HG02885 (cell line): ENCODE results near the gene LNX2.
A peak's percentile ranks its signal among the peaks of the same experiment; 100 is the strongest.

Source experiments
- ATAC-seq: cut with Tn5 transposase; IDR thresholded peaks from one replicate; pipeline ENCODE4 v1.9.1; 2021; ENCODE audit warnings: mild to moderate bottlenecking; ENCODE audit not compliant: unreplicated experiment, poor library complexity

Gene LNX2

DNA sequence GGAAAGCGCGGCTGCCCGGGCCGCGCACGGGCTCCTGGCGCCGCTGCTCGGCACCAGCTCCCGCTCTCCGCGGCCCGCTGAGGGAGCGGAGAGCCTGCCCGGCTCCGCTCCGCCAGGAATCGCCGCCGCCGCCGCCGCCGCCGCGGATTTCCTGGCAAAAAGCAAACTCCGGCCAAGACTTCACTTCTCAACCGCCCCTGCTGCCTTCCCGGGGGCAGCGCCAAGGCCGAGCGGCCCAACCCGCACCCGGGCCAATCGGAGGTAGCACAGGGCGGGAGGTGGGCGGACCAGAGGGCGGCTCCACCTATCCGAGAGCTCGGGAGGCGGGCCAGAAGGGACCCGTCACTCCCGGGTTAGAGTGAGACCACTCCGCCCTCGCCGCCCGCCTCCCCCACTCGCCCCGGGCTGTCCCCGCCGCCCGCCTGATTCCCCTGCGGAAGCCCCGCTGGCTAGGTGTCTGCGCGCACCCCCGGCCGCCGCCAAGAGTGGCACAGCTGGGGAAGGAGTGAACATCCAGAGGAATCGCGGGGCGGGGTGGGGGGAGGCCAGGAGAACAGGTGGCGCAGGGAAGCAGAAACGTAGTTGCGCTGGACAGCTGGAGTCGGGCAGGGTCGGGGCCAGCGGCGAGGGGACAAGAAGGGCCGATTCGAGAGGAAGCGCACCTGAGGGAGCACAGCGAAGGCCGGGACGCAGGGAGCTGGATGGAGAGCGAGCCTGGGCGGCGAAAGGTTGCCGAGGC is at the start of gene LNX2:
Gene LNX2 (minus strand): TSS at position 153 of the 739 bp plus-strand sequence. CDS start 38,826 bp downstream, outside the sequence.
- peak; percentile 87 for ATAC-seq

DNA sequence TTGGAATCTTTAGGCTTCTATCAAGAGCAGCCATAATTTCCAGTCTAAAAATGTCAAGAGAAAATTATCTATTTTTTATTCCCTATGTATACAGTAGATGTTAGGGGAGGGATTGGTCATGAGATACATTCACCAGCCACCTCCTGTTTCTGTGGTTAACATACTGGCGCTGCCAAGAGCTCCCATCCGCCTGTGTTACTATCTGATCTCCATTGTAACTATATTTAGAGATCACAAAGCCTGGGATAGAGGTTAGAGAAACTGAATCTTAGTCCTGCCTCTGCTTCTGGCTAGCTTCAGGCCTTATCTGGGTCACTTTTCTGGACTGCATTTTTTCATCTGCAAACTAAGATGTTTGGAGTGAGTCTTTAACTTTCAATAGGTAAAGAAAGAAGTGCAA is 47.6 kb upstream of the LNX2 start:
- no peak for ATAC-seq

DNA sequence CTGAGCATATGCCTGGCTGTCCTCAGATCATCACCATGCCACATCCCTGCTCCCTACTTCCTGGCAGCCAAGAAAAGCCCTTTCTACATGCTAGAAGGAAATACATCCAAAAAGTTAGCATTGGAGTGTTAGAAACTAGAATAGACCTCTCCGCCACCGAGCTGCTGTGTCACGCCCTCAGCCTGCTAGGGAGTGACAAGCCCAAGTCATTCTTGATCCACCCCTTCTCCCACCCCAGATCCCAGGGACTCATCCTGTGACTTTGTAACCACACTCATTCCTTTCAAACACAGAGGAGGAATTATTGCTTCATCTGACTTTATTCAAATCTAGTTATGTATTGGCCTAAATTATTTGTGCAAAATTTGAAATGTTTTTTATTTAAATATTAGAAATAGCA is 46.6 kb upstream of the LNX2 start:
- ATAC-seq: no peak

DNA sequence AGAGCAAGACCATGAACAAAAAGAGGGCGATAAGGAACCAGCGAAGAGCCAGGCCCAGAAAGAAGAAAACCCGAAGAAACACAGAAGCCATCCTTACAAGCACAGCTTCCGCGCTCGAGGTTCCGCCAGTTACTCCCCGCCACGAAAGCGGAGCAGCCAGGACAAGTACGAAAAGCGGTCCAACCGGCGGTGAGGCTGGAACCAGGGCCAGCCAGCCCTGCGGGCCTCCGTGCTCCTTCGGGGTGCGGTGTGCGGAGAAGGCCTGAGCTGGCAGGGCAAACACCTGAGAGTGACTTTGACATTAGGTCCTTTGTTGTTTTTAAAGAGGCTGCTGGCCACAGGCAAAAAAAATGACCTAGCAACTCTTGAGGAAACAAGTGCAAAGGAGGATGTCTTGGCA is 45.4 kb upstream of the LNX2 start:
- ATAC-seq: no peak

DNA sequence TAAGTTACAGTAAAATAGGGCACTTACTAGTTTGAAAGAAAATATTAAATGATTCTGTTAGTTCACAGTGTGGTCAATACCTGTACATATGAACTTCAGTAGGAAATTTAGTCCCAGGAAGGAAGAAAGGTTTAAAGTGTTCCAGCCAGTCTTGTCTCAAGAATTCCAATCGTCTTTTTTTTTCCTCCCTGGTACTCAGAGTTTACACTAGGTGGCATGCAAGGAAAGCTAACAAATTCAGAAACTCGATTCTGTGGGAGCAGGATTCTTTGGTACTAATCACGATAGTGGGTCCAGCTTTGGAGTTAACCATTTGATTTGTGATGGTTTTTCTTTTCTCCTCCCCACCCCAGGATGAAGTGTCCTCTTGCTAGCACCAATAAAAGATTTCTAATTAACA is 45.0 kb upstream of the LNX2 start:
- no peak for ATAC-seq

DNA sequence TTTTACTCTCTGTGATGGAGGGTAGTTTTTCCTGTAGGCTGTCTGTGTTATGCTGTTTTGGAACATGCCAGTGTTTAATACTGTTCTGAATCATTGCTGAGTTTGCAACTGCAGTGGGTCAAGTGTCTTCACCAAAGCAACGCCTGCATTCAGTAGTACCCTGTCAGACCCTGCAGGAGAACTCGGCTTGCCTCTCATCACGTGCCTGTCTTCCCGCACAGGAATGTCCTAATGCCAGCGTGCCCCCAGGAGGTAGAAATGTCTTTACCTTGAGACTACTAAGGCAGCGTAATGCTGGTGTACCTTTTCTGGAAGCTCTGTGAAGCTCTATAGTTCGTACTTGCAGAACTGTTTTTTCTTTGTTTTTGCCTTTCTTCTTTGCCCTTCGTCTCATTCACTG is 43.6 kb upstream of the LNX2 start:
- no peak for ATAC-seq

DNA sequence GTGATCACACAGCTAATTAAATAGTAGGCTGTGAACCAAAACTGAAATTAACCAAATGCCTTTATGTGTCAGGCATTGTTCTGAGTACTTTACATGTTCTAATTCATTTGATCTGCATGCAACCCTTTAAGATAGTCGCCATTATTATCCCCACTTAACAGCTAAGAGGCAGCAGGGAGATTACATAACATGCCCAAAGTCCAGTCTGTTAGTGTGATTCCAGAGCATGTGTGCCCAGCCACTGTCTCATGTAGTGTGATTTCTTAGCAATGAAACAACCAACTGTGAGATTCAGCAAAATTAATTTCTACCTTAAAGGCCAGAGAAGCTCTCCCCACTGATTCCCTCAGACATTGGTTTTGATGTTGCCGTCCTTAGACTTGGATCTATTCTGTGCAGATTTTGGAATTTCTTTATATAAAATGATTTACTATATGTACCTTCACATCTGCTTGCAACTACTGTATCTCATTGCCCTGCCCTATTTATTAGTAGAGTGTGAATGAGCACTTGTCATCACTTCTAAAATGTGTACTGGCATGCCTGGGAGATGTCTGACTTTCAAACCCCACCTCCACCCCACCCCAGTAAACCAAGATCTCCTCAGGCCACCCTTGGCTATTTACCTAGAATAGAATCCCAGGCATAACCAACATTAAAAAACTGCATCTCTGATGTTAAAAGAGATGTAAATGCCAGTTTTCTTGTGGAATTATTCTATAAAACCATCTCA is 42.6 kb upstream of the LNX2 start:
- ATAC-seq: no peak

DNA sequence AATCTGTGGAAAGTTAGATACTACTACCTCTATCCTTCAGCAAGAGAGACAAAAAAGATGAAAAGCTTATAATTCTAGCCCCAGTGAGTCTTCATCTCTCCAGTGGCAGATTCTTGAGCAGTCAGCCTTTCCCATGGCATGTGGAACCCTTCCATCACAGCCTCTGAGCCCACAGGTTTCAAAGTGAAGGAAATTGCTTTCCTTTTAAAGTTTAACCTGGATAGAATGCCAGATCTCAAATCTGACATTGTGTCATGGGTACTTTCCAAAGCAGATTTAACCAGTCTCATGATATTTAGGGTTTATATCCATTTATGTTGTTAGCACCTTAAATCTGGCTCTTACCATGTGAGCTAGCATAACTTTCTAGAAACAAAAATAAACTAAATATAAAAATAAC is 40.7 kb upstream of the LNX2 start:
- no peak for ATAC-seq

DNA sequence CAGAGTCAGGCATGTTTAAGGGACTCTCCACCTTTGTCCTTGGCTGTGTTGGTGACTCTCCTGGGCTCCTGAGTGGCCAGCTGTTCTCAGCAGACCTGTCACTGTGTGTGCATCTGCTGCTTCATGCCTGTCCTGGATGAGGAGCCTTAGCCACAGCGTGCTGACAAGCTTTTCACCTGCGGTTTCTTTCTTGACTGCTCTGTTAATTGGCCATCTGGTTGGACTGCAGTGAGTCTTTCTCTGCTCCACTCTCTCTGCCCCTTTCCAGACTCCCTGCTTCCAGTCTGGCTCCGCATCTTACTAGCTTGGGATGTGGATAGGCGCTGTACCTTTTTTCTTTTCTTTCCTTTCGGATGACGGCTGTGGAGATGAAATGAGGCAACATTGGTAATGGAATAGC is 40.2 kb upstream of the LNX2 start:
- no peak for ATAC-seq

DNA sequence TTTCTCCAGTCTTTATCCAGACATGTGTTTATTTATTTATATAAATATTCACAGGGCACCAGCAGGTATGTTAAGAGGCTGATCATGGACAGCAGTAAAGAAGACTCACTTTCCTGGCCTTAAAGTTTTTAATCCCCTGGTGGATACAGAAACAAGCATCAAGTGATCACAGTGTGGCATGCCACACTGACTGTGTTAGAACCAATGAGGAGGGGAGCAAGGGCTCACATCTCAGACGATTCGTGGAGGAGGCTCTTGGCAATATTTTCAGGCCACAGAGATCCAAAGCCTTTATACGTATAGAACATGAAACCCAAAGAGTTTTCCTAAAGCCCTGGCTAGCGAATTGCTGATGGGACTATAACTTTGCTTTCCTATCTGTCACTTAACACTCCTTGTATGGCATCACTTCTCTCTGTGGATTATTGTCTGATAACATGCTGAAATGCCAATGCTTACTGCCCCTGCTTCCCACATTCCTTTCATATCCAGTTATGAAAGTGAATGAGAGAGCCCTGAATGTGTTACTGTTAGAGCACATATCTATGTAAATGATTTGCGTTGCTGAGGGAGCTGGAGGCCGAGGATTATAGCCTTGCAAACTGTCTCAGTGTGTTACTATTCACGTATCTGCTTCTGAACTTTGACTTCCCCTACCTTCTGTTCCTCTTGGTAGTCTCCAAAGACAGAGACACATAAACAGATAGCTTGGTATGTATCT is 39.0 kb upstream of the LNX2 start:
- no peak for ATAC-seq

DNA sequence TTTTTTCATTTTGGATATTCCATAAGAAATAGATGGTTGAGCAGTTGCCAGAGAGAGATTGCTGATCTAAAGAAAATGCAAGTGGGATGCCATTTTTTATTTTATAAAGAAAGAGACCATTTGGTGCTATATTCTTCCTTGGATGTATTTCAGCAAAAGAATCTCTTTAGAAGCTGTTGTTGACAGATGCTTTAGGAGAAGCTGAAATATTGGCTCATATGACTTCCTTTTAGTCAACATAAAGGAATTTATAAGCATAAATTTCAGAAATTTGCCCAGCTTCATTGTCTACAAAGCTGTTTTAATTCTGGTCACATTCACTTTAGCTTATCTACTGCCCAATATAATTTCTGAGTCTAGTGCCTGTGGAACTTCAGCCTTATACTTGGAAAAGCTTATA is 38.2 kb upstream of the LNX2 start:
- ATAC-seq: no peak

DNA sequence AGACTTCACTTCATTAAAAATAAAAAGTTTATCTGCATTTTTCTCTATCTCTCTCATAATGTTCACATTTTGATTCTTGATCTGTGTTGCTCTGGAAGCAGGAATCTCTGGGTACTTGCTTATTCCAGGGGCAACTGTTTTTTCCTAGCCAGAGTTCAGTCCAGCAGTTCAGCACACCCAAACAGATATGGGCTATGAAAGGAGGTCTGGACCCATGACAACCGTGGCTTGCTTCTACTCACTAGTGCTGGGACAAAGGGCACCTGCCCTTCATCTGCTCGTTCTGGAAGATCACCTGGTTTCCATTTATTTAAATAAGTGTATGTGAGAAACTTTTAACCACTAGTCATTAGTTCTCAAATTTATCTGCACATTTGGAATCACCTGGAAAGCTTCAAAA is 37.4 kb upstream of the LNX2 start:
- no peak for ATAC-seq

DNA sequence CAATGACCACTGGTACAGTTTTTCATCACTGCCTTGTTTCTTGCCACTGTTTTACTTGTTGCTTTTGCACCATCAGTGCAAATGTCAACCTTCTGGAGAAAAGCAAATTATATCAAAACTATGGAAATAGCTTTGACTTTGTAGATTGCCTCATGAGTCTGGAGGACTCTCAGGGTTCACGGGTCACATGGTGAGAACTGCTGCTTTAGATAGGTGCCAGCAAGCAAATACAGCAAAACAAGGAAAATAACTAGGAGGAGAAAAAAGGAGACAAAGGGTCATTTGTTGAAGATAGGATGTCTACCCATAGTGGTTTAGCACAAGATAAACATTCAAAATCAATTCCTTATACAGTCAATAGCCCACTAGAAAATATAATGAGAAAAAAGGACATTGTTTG is 34.5 kb upstream of the LNX2 start:
- no peak for ATAC-seq

DNA sequence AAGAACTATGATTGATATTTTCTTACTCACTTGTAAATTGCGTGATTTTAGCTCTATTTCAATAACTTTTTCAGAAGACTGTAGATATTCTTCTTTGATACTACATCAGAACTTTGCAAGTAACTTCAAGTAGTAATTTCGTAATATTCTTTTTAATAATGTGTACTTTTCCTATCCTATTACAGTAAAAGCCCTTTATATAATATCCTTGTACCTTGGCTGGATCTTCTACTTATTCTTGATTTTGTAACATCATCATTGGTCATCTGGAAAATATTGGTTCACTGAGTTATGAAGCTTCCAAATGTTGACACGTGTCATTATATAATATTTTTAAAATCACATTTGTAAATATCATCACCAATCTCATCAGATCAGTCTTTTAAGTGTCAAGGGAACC is 33.7 kb upstream of the LNX2 start:
- ATAC-seq: no peak

DNA sequence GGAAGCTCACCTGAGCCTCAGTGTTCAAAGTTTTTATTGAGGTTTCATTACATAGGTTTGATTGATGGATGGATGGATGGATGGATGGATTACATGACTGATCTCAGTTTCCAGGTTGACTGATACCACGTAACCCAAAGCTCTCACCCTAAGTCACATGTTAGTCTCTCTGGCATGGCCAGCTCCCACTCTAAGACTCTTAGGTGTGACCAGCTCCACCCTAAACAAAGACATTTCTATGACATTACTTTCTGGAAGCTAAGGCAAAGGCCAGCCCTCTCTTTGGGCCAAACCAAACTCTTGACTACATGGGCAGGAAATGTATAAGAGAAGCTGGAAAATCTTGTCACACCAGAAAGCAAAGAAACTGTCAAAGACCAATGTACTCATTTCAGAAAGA is 30.0 kb upstream of the LNX2 start:
- no peak for ATAC-seq

DNA sequence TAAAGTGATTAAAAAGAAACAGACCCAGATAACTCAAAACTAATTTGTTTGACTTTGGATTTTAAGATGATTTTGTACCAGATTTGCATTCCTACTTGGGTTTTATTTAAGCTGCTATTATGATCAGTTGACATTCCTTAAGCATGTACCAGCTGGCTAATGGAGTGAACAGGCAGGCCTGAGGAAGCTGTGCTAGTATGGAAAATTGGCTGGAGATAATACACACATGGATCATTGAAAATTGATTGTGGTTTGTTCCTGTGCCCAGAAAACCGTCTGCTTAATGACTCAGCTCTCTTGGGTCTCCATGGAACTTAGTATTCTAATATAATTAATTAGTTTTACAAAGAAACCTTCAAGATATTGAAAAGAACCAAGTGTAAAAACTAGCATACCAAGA is 24.0 kb upstream of the LNX2 start:
- no peak for ATAC-seq

DNA sequence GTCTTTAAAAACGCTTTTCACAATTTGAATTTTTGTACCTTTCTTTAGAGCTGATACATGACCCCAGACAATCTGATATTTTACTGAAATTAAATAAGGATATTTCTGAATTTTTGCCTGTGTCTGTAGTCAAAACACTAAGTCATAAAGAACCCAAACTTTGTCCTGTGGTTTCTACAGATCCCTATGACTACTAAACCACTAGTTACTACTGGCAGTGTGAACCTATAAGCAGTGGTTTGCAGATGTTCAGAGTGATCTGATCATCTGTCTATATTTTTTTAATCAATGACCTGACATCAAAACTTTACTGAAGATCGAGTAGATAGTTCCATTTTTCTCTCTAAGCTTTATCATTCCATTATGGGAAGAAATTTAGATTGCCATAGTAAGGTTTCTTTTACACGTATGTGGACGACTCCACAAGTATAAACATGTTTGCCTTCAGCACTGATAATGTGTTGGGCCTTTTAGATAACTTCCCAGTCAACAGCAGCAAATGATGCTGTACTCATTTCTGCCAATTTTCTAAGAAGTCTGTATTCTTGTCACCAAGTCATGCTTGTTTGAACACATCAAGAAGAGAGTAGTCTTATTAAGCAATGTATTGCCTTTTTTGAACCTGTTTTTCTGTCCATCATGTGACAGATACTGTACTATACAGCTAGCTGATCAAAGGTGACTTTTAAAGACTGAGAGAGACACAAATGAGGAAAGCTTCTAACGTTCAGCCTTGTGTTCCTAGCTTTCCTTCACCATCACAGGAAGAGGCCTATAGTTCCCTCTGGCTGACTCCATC is 23.2 kb upstream of the LNX2 start:
- ATAC-seq: no peak

DNA sequence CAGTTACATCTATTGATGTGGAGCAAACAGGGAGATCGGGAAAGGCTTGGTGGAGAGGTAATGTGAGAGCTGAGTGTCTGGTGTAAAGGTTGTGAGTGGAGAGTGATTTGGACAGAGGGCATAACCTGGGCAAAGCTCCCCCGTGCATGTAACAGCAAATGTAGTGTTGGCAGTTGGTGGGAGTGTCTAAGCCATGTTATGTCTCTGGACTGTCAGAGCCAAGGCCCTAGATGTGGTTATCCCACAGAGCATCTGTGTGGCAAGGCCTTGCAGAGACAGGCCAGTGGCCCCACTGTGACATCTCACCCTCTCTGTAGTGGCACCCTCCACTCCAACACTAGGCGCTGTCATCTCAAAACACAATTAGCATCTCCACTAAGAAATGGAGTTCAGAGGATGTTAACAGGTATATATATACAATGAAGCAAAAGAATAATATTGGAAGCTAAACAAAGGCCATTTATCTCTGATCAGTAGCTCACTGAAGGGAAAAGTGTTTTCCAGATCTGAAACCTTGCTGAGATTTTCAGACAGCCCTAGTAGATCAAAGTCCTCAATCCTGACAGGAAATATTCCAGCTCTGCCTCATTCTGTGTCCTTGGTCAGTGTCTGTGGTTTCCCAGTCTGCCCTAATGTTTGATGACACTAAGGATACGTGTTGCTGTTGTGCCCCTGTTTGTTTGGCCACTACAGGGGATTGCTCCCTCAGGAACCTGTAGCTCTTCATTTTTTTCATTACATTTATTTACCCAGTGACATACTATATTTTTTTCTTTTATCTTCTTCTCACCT is 21.6 kb upstream of the LNX2 start:
- no peak for ATAC-seq

DNA sequence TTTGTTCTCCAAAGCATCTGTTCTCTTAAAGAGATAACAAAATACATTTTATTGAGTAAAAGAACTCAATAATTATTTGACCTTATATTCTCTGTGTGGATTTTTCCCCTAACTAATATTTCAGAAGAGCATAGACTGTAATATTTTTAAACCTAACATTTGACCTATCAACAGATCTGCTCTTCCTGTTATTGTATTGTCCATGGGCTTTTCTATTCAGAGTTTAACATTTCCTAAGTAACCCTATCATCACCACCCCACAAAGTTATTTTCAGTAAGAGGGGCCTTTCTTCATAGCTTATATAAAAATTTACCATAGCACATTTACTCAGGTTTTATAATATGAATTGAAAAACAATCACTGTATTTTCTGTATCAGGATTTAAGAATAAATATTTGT is 18.9 kb upstream of the LNX2 start:
- ATAC-seq: no peak

DNA sequence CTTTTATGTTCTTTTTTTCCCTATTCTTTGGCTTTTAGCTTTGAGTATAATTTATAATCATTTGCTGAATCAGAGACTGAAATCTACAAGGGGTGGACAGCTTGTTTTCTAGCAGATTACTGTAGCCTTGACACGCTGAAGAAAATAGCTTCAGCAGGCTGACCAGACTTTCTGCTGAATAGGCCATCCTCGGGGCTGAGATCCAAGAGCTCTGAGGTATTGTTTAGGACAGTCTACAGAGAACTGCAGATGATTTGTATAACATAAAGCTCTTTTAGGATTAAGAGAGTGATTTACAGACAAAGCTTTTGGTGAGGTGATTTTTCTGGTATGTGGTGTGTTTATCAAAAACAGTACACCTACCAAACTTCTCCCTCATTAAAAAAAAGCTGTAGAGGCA is 18.2 kb upstream of the LNX2 start:
- ATAC-seq: no peak
